Right atrium auricular region (tissue), 2 donors: Measurements from ENCODE around the gene ANO7. TPM values are rescaled to one million over a fixed set of nuclear protein-coding genes. Genes with fewer than 3 reads are reported as not detected.

Source experiments
- DNase-seq: peaks from one replicate; pipeline ENCODE4 v3.0.0-alpha.2; 2019; ENCODE audit warnings: low spot score
- H3K27ac ChIP-seq, 2 donors: fragments of 200-600 bp; sonication (generic); 1 replicate in 1 of 2; 2 replicates in 1 of 2; pipeline ENCODE4 v1.5.1; 2016 to 2019
- H3K27me3 ChIP-seq, 2 donors: fragments of 200-600 bp; sonication (generic); one replicate each; pipeline versions ENCODE4 v1.5.1 to v1.6.0; 2017 to 2019
- H3K36me3 ChIP-seq: fragments of 200-600 bp; sonication (generic); one replicate; pipeline ENCODE4 v1.5.1; 2016
- H3K4me1 ChIP-seq, 2 donors: fragments of 200-600 bp; sonication (generic); one replicate each; pipeline versions ENCODE4 v1.5.1 to v1.6.0; 2017 to 2019
- H3K4me3 ChIP-seq, 2 donors: fragments of 200-600 bp; sonication (generic); 1 replicate in 1 of 2; 2 replicates in 1 of 2; pipeline ENCODE4 v1.5.1; 2017 to 2019; ENCODE audit warnings: mild to moderate bottlenecking in 1 of 2, moderate library complexity in 1 of 2
- H3K9me3 ChIP-seq, 2 donors: fragments of 200-600 bp; sonication (generic); one replicate each; pipeline ENCODE4 v1.5.1; 2019
- total RNA-seq, 2 donors: library from RNA; depleted of rRNA; stranded (reverse); fragments of >200 nt; gene quantifications; one replicate each; pipeline ENCODE4 v1.1.0, GENCODE V29; 2016
- TF ChIP-seq, protein P1 (sequence below), 2 donors: fragments of 200-600 bp; sonication (generic); IDR thresholded peaks; one replicate each; pipeline ENCODE4 v1.5.1; 2019; ENCODE audit warnings: antibody characterized with exemption in 2 of 2

The ANO7 gene
- total RNA-seq, 2 donors from 2014 or later: 1.1 to 1.3 TPM

DNA sequence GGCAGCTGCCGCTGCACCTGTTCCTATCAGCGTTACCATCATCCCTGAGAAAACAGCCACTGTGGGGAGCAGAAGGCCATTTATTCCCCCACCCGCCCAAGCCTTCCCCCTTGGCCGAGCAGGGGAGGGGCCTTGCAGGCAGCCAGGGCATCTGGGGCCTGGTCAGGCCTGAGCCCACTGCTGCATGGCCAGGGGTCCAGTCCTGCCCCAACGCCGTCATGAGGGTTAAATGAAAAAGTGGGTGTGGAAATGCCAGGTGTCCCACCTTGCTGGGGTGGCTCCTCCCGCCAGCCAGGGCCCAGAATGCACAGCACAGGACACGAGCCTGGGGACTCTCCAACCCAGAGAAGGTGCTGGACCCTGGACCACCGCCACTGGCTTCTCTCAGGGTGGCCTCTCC, 14.2 kb downstream of the ANO7 start:
- no peak for DNase-seq
- no peak overlapping the region for H3K4me3 ChIP-seq
- no peak overlapping the region for H3K27ac ChIP-seq

DNA sequence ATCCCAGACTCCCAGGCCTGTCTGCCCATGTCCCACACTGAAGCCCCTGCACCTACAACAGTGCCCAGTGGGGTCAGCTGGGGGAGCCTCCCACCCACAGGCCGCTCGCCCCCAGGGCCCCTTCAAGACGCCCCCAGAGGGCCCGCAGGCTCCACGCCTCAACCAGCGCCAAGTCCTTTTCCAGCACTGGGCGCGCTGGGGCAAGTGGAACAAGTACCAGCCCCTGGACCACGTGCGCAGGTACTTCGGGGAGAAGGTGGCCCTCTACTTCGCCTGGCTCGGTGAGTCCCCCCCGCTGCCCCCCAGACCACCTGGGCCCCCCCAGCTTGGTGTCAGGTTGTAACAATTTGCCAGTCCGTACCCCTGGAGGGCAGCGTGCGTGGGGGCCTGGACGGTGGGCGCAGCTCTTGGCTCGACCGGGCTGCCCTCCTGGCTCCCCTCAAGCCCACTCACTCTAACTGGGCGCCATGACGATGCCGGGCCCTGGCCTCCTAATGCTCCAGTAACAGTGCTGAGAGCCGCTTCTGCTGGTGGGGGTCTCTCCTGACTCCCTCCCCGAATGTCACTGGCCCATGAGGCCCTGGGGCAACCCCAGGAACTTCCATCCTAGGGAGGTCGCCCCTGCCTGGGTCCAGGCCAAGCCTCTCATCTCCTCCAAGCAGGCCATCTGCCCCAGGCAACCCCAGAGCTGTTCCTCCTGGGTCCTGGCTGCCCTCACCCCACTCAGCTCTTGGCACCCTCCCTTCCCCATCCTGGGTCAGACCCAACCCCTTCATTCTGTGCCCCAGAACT, 14.9 kb downstream of the ANO7 start:
- Histone ChIP-seq H3K4me3 (no peak overlapping the region), H3K4me1 (no peaks in the 10 kb centered on the region), H3K27ac (no peak overlapping the region), H3K27me3 (no peaks in the 10 kb centered on the region), H3K36me3 (no peaks in the 10 kb centered on the region), H3K9me3 (no peaks in the 10 kb centered on the region)
- DNase-seq: no peak
- TF ChIP-seq, protein P1, sequence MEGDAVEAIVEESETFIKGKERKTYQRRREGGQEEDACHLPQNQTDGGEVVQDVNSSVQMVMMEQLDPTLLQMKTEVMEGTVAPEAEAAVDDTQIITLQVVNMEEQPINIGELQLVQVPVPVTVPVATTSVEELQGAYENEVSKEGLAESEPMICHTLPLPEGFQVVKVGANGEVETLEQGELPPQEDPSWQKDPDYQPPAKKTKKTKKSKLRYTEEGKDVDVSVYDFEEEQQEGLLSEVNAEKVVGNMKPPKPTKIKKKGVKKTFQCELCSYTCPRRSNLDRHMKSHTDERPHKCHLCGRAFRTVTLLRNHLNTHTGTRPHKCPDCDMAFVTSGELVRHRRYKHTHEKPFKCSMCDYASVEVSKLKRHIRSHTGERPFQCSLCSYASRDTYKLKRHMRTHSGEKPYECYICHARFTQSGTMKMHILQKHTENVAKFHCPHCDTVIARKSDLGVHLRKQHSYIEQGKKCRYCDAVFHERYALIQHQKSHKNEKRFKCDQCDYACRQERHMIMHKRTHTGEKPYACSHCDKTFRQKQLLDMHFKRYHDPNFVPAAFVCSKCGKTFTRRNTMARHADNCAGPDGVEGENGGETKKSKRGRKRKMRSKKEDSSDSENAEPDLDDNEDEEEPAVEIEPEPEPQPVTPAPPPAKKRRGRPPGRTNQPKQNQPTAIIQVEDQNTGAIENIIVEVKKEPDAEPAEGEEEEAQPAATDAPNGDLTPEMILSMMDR (IDR thresholded peaks at IDR 0.05): no peak

More for the DNA sequence above, 14.2 kb downstream of the ANO7 start:
- H3K9me3 ChIP-seq: no peaks in the 10 kb centered on the region
- no peaks in the 10 kb centered on the region for H3K4me1 ChIP-seq
- no peaks in the 10 kb centered on the region for H3K36me3 ChIP-seq
- TF ChIP-seq, protein P1 (IDR thresholded peaks at IDR 0.05): no peak
- H3K27me3 ChIP-seq: no peaks in the 10 kb centered on the region

DNA sequence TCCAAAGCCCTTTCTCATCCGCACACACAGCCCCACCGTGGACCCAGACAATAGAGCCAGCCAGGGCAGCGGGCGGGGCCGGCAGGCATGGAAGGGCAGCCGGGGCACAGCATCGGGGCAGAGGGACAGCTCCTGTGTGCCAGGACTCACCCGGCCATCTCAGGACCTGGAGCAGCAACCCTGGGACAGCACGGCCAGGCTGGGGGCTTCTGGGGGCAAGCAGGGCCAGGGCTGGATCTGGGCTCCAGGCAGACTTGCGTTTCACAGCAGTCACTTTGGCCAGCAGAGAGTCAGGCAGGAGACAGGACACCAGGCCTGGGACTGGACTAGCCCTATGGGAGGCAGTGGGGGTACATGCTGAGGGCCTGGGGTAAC, 15.5 kb downstream of the ANO7 start:
- H3K4me3 ChIP-seq: no peak overlapping the region
- no peaks in the 10 kb centered on the region for H3K9me3 ChIP-seq
- no peak for DNase-seq
- H3K36me3 ChIP-seq: no peaks in the 10 kb centered on the region
- no peaks in the 10 kb centered on the region for H3K4me1 ChIP-seq
- no peaks in the 10 kb centered on the region for H3K27me3 ChIP-seq
- H3K27ac ChIP-seq: no peak overlapping the region
- TF ChIP-seq, protein P1 (IDR thresholded peaks at IDR 0.05): no peak

DNA sequence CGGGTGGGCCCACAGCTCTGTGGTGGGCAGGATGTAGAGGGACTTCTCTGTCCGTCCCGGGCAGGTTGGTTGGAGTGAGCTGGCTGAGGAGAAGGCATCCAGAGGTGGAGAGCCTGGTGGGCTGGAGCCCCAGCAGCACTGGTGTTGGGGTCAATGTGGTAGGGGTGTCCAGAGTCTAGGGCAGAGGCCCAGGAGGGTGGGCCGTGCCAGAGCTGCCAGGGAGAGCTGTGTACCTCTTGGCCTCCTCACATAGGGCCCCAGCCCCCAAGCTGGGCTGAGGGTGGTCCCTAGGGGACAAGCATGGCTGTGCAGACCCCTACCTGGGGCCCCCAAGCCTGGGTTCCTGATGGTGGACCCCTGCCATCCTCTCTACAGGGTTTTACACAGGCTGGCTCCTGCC, 16.0 kb downstream of the ANO7 start:
- DNase-seq: no peak
- H3K27ac ChIP-seq: no peak overlapping the region

DNA sequence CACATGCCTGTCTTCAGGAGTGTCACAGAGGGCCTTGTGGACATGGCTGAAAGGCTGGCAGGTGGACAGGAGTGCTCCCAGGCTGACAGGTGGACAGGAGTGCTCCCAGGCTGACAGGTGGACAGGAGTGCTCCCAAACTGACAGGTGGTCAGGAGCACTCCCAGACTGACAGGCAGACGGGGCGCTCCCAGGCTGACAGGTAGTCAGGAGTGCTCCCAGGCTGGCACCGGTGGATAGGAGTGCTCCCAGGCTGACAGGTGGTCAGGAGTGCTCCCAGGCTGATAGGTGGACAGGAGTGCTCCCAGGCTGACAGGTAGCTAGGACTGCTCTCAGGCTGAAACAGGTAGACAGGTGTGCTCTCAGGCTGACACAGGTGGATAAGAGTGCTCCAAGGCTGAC, 16.6 kb downstream of the ANO7 start:
- no peak for DNase-seq
- no peak overlapping the region for H3K27ac ChIP-seq
- H3K4me3 ChIP-seq: no peak overlapping the region
- H3K36me3 ChIP-seq: no peaks in the 10 kb centered on the region
- no peaks in the 10 kb centered on the region for H3K27me3 ChIP-seq
- TF ChIP-seq, protein P1 (IDR thresholded peaks at IDR 0.05): no peak
- H3K9me3 ChIP-seq: no peaks in the 10 kb centered on the region
- no peaks in the 10 kb centered on the region for H3K4me1 ChIP-seq

More for the DNA sequence above, 16.0 kb downstream of the ANO7 start:
- TF ChIP-seq, protein P1 (IDR thresholded peaks at IDR 0.05): no peak
- H3K36me3 ChIP-seq: no peaks in the 10 kb centered on the region
- no peaks in the 10 kb centered on the region for H3K9me3 ChIP-seq
- H3K27me3 ChIP-seq: no peaks in the 10 kb centered on the region
- no peaks in the 10 kb centered on the region for H3K4me1 ChIP-seq
- no peak overlapping the region for H3K4me3 ChIP-seq

DNA sequence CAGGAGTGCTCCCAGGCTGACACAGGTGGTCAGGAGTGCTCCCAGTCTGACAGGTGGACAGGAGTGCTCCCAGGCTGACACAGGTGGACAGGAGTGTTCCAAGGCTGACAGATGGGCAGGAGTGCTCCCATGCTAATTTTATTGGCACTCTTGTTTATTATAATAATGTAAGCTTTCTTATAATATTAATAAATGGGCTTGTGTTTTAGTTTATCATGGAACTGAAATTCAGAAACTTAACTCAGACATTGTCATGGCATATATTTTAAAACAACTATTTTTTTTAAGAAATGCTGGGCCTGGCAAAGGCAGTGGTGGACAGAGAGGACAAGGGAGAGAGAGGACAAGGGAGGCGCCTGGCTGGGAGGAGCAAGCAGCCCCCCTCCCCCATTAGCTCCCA, 18.7 kb downstream of the ANO7 start:
- no peak for DNase-seq
- Histone ChIP-seq H3K27me3 (no peaks in the 10 kb centered on the region), H3K4me3 (no peak overlapping the region), H3K9me3 (no peaks in the 10 kb centered on the region), H3K36me3 (no peaks in the 10 kb centered on the region), H3K27ac (no peak overlapping the region), H3K4me1 (no peaks in the 10 kb centered on the region)
- TF ChIP-seq, protein P1 (IDR thresholded peaks at IDR 0.05): no peak
